KMS-11 (cell line): ENCODE measurements around the gene PAPOLA.

ENCODE experiments used
- H2AFZ ChIP-seq: fragments of 200-600 bp; sonication (generic); 2 replicates; pipeline ENCODE4 v1.6.1; 2016; ENCODE audit warnings: antibody characterized with exemption, mixed run types, low read depth
- H3K27ac ChIP-seq: fragments of 200-600 bp; sonication (generic); 2 replicates; pipeline ENCODE4 v1.6.1; 2016; ENCODE audit warnings: mild to moderate bottlenecking, mixed run types
- H3K27me3 ChIP-seq: fragments of 200-600 bp; sonication (generic); 2 replicates; pipeline ENCODE4 v1.6.1; 2017; ENCODE audit warnings: mild to moderate bottlenecking, low read depth, mixed run types, moderate library complexity; ENCODE audit not compliant: insufficient read depth
- H3K36me3 ChIP-seq: fragments of 200-600 bp; sonication (generic); 2 replicates; pipeline ENCODE4 v1.6.1; 2017; ENCODE audit warnings: mild to moderate bottlenecking, mixed run types; ENCODE audit not compliant: insufficient read depth
- H3K4me1 ChIP-seq: fragments of 200-600 bp; sonication (generic); 2 replicates; pipeline ENCODE4 v1.6.1; 2016; ENCODE audit warnings: mild to moderate bottlenecking, low read depth, mixed run types; ENCODE audit not compliant: poor library complexity, severe bottlenecking
- H3K4me2 ChIP-seq: fragments of 200-600 bp; sonication (generic); 2 replicates; pipeline ENCODE4 v1.7.0; 2016; ENCODE audit warnings: mild to moderate bottlenecking, mixed run types
- H3K4me3 ChIP-seq: fragments of 200-600 bp; sonication (generic); IDR thresholded peaks from 2 replicates; pipeline ENCODE4 v1.6.1; 2017; ENCODE audit warnings: low read depth, low read length, mixed read lengths; ENCODE audit not compliant: insufficient read depth
- H3K79me2 ChIP-seq: fragments of 200-600 bp; sonication (generic); 2 replicates; pipeline ENCODE4 v1.6.1; 2016; ENCODE audit warnings: low read depth, mixed run types; ENCODE audit not compliant: insufficient read depth
- H3K9ac ChIP-seq: fragments of 200-600 bp; sonication (generic); 2 replicates; pipeline ENCODE4 v1.6.1; 2016; ENCODE audit warnings: mild to moderate bottlenecking, mixed run types
- H4K20me1 ChIP-seq: fragments of 200-600 bp; sonication (generic); 2 replicates; pipeline ENCODE4 v1.6.1; 2016; ENCODE audit warnings: mild to moderate bottlenecking, mixed run types; ENCODE audit not compliant: insufficient read depth
- TF ChIP-seq, protein P1 (sequence below): fragments of 200-600 bp; sonication (generic); conservative IDR thresholded peaks from 2 replicates; pipeline ENCODE4 v1.6.1; 2017; ENCODE audit warnings: low read depth, mild to moderate bottlenecking, antibody characterized with exemption, low read length, moderate library complexity, mixed read lengths

The PAPOLA gene

DNA sequence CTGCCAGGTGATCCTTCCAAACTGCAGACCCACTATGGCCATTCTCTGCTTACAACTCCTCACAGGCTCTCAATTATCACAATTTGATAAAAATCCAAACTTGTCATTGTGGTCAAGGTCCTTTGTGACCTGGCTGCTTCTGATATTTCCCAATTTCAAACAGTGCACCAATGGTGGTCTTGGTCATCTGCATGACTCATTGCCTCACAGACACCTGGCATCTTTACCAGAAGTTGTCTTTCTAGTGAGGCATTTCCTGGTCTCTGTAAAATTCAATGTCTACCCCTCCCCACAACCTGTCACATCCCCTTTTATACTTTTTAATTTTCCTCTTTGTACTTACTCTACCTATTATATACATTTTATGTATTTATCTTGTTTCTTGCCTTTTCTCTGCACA lies 17.8 kb upstream of the PAPOLA start:
- Histone ChIP-seq H3K36me3 (no peaks in the 10 kb centered on the region), H3K9ac (no peak overlapping the region), H3K4me1 (no peaks in the 10 kb centered on the region), H3K27ac (no peak overlapping the region), H4K20me1 (no peaks in the 10 kb centered on the region), H2AFZ (no peak overlapping the region), H3K4me2 (no peak overlapping the region), H3K4me3 (no peak overlapping the region), H3K27me3 (no peaks in the 10 kb centered on the region), H3K79me2 (no peaks in the 10 kb centered on the region)
- TF ChIP-seq, protein P1, sequence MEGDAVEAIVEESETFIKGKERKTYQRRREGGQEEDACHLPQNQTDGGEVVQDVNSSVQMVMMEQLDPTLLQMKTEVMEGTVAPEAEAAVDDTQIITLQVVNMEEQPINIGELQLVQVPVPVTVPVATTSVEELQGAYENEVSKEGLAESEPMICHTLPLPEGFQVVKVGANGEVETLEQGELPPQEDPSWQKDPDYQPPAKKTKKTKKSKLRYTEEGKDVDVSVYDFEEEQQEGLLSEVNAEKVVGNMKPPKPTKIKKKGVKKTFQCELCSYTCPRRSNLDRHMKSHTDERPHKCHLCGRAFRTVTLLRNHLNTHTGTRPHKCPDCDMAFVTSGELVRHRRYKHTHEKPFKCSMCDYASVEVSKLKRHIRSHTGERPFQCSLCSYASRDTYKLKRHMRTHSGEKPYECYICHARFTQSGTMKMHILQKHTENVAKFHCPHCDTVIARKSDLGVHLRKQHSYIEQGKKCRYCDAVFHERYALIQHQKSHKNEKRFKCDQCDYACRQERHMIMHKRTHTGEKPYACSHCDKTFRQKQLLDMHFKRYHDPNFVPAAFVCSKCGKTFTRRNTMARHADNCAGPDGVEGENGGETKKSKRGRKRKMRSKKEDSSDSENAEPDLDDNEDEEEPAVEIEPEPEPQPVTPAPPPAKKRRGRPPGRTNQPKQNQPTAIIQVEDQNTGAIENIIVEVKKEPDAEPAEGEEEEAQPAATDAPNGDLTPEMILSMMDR: no peak

- no peak overlapping the region for H2AFZ ChIP-seq
- H3K4me2 ChIP-seq: no peak overlapping the region
- no peaks in the 10 kb centered on the region for H4K20me1 ChIP-seq
- H3K4me1 ChIP-seq: no peaks in the 10 kb centered on the region
- TF ChIP-seq, protein P1: no peak
- H3K79me2 ChIP-seq: no peaks in the 10 kb centered on the region
- no peaks in the 10 kb centered on the region for H3K36me3 ChIP-seq
- no peak overlapping the region for H3K9ac ChIP-seq
- H3K27me3 ChIP-seq: no peaks in the 10 kb centered on the region
- no peak overlapping the region for H3K4me3 ChIP-seq
- no peak overlapping the region for H3K27ac ChIP-seq
Observed at GRCh38 chr14:96486705-96487104, 15.5 kb upstream of the PAPOLA start.

DNA sequence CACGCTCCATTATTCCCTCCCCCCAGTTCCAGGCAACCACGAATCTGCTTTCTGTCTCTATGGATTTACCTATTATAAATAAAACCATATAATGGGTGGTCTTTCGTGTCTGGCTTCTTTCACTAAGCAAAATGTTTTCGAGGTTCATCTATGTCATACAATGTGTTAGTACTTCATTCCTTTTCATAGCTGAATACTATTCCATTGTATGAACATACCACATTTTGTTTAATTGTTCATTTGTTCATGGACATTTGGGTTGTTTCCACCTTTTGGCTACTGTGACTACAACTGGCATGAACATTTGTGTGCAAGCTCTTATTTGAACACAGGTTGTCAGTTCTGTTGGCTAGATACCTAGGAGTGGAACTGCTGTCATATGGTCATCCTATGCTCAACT lies 12.9 kb upstream of the PAPOLA start:
- H2AFZ ChIP-seq: no peak overlapping the region
- no peak overlapping the region for H3K9ac ChIP-seq
- H3K27ac ChIP-seq: no peak overlapping the region
- no peaks in the 10 kb centered on the region for H4K20me1 ChIP-seq
- no peak overlapping the region for H3K4me2 ChIP-seq
- TF ChIP-seq, protein P1: no peak
- no peaks in the 10 kb centered on the region for H3K27me3 ChIP-seq
- no peaks in the 10 kb centered on the region for H3K4me1 ChIP-seq
- H3K4me3 ChIP-seq: no peak overlapping the region
- no peaks in the 10 kb centered on the region for H3K36me3 ChIP-seq
- H3K79me2 ChIP-seq: no peaks in the 10 kb centered on the region

DNA sequence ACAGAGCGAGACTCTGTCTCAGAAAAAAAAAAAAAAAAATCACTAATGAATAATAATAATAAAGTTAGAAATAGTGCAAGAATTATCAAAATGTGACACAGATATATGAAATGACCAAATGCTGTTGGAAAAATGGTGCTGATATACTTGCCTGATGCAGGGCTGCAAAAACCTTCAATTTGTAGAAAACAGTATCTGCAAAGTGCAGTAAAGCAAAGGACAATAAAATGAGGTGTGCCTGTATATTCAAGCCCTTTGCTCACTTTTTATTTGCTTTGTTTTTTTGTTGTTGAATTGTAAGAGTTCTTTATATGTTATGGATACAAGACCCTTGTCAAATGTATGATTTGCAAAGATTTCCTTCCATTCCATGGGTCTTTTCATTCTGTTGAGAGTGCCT lies 9.0 kb upstream of the PAPOLA start:
- H3K4me1 ChIP-seq: peaks cover 10% of the 10 kb centered on the region
- no peak overlapping the region for H3K4me3 ChIP-seq
- no peaks in the 10 kb centered on the region for H3K79me2 ChIP-seq
- no peak overlapping the region for H3K4me2 ChIP-seq
- no peak overlapping the region for H2AFZ ChIP-seq
- TF ChIP-seq, protein P1: no peak
- H3K9ac ChIP-seq: no peak overlapping the region
- H3K27ac ChIP-seq: no peak overlapping the region
- H3K27me3 ChIP-seq: no peaks in the 10 kb centered on the region
- no peaks in the 10 kb centered on the region for H4K20me1 ChIP-seq
- H3K36me3 ChIP-seq: no peaks in the 10 kb centered on the region
